HG03342 (cell line): Measurements from ENCODE around the gene KLF17.

Experiments used
- ATAC-seq: cut with Tn5 transposase; IDR thresholded peaks from one replicate; pipeline ENCODE4 v1.9.1; 2021; ENCODE audit warnings: mild to moderate bottlenecking, moderate library complexity; ENCODE audit not compliant: unreplicated experiment

KLF17 gene

DNA sequence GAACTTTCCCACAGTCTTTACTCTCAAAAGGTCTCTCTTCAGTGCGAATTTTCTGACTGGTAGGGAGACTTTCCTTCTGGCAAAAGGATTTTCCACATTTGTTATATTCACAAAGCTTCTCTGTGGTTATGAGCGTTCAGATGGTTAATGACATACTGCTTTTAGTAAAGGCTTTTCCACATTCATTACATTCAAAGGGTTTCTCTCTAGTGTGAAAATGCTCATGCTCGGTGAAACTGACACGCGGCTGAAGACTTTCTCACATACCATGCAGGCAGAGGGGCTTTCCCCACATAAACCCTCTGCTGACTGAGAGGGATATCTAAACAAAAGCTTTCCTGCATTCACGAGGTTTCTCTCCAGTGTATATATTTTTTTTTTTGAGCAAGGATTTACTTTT is 32.7 kb downstream of the KLF17 start:
- no peak for ATAC-seq

DNA sequence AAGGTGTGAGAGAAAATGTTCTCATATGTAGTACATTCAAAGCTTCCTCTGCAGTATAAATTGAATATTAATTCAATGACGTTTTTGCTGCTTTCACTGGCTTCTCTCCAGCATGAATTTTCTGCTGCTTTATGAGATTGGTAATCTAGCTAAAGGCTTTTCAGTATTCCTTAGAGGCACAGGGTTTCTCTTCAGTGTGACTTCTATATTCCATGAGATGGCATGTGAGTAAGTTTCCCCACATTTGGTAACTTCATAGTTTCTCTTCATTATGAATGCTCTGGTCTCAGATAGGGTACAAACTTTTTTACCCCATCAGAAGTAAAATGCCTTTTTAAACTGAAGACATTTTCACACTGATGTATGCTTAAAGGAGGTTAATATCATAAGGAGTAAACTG is 33.2 kb downstream of the KLF17 start:
- ATAC-seq = no peak

DNA sequence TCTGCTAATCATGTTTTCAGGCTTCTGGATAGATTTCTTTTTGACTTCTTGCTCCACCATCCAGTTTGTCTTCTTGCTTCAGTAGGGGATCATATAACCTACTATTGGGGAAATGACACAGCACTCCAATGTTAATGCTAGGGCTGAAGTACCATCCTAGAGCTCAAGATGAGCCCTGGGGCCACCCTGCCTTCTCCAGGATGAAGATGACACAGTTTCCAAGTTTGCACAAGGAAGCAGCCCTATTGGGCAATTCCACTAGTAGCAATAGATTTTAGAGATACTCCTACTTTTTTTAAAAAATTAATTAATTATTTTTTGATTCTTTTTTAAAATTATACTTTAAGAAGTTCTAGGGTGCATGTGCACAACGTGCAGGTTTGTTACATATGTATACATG is 34.1 kb downstream of the KLF17 start:
- ATAC-seq = no peak

DNA sequence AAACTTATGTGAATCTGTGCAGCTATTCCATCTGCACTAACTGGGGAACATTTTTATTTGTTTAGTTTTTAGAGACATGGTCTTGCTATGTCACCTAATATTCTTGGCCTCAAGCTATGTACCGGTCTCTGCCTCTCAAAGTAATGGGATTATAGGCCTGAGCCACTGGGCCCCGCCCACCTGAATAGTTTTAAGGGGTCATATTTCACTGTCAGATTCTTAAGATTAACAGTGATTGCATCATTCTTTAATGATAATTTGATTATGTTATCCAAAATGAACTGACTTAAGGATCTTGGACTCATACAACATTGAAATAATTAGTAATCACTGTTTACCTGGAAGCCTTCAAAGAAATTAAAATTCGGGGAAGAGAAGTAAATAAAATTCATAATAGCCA is 35.4 kb downstream of the KLF17 start:
- ATAC-seq = no peak

DNA sequence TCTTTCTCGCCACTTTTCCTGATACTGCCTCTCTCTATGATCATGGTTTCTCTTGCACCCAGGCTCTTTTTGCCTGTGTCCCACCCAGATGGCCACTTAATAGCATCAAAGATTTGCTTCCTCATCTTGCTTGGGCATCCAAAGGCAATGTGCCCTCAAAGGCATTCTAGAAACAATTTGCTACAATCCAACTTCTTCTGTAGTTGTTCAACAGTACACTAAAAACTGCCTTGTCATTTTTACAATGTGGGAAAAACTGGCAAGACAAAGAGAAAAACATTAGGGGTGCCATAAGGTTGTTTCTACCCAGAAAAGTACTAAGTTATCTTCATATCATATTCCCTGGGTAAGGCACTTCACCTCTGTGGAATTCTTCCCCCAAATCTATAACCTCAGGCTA is 39.3 kb downstream of the KLF17 start:
- ATAC-seq = no peak

DNA sequence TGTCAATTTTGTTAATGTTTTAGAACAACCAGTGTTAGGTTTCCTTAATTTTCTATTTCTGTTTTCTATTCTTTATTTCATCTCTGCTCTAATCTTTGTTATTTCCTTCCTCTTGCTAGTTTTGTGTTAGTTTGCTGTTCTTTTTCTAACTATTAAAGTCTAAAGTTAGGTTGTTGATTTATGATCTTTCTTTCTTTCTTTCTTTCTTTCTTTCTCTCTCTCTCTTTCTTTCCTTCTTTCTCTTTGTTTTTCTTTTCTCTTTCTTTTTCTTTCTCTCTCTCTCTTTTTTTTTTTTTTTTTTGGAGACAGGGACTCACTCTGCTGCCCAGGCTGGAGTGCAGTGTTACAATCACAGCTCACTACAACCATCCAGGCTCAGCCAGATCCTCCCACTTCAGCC is 40.2 kb downstream of the KLF17 start:
- ATAC-seq = no peak

DNA sequence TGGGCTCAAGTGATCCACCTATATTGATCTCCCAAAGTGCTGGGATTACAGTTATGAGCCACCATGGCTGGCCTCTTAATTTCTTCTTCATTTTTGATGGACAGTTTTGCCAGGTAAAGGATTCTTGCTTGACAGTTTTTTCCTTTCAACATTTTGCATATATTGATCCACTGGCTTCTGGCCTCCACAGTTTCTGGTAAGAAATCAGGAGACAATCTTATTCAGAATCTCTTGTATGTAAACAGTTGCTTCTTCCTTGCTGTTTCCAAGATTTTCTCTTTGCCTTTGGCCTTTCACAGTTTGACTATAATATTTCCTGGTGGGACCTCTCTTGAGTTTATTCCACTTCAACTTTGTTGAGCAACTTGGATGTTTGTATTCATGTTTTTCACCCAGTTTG is 42.9 kb downstream of the KLF17 start:
- no peak for ATAC-seq

DNA sequence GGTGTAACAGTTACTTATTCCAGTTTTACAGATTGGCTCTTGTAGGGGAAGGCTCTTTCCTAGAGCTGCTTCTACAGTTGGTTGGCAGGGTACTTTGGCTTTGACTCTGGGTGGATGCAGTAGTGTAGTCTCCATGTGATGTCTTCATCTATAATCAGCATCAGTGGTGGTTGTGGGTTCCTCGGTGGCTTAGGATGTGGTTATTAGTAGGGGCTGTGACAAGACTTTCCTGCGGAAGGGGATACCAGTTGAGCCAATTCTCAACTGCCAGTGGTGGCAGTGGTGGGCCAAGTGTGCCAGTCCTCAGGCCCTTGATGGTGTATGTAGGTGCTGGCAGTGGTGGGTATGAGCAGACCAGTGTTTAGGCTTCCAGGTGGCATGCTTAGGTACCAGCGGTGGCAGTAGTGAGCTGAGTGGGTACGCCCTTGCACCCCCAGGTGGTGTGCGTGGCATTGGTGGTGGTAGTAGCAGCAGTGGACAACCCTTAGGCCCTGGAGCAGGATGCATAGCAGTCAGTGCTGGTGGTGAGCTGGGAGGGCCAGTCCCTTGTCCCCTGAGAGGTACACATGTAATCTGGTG is 50.0 kb downstream of the KLF17 start:
- no peak for ATAC-seq

DNA sequence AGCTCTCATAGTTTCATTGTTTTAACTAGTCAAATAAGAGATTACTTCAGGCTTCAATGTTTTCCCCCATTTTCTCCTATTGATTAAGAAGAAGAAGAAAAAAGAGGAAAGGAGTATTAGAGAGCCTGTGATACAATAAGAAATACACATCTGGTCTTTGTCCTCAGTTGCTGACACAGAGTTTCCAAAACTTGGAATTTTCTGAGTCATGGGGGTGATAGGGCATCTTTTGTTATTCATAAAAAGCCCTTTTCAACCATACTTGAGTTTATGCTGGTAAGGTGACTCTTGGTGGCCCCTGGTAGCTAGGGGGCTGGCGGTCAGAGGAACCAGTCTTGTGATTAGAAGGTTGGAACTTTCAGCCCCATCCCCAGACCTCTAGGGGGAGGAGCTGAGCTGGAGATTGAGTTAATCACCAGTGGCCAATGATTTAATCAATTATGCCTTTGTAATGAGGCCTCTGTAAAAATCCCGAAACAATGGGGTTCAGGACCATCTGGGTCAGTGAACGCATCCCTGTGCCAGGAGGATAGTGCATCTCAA is 51.7 kb downstream of the KLF17 start:
- no peak for ATAC-seq

DNA sequence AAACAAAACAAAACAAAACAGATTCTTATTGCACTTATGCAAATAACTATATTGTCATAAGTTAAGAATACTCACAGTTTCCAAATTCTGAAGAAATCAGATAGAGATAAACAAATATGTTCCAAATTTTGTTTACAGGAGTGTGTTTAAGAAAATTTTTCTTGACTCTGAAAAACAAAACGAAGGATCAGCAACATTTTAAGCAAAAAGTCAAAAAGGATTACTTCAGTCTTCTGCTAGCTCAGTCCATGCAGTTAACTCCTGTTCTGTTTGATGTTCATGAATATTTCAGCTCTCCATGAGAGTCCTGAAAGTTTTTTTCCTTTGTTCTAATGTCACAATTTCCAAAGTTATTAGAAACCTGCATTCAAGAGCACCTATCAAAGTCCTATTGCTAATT is 56.0 kb downstream of the KLF17 start:
- ATAC-seq = no peak
